GM18858 (cell line): Measurements from ENCODE around the gene FLT1.

ENCODE experiments used
- ATAC-seq: cut with Tn5 transposase; IDR thresholded peaks from one replicate; pipeline ENCODE4 v1.9.1; 2021; ENCODE audit not compliant: unreplicated experiment

FLT1 gene

GRCh38 chr13:28396053-28396452 lies 98.9 kb downstream of the FLT1 start:
- ATAC-seq: no peak

GRCh38 chr13:28394422-28394821 lies 100.5 kb downstream of the FLT1 start:
- ATAC-seq: no peak

GRCh38 chr13:28392896-28393505 lies 101.9 kb downstream of the FLT1 start:
- ATAC-seq: no peak

GRCh38 chr13:28392428-28392827 lies 102.5 kb downstream of the FLT1 start:
- no peak for ATAC-seq

- ATAC-seq: no peak
These were observed 107.0 kb downstream of the FLT1 start for GRCh38 chr13:28387740-28388501.

GRCh38 chr13:28385362-28385761 lies 109.6 kb downstream of the FLT1 start:
- no peak for ATAC-seq

- ATAC-seq: no peak
These were observed 110.1 kb downstream of the FLT1 start for GRCh38 chr13:28384789-28385188.

- no peak for ATAC-seq
These were observed 114.6 kb downstream of the FLT1 start for GRCh38 chr13:28380319-28380718.

GRCh38 chr13:28379371-28380083 lies 115.4 kb downstream of the FLT1 start:
- ATAC-seq: no peak

GRCh38 chr13:28376604-28377003 lies 118.3 kb downstream of the FLT1 start:
- ATAC-seq: no peak

- no peak for ATAC-seq
These were observed 119.5 kb downstream of the FLT1 start for GRCh38 chr13:28375250-28375930.

GRCh38 chr13:28373810-28374209 lies 121.1 kb downstream of the FLT1 start:
- ATAC-seq: no peak

- ATAC-seq: no peak
These were observed 124.5 kb downstream of the FLT1 start for GRCh38 chr13:28370448-28370847.

GRCh38 chr13:28358708-28359107 lies 136.2 kb downstream of the FLT1 start:
- ATAC-seq: no peak

- ATAC-seq: no peak
These were observed 137.0 kb downstream of the FLT1 start for GRCh38 chr13:28357911-28358433.

GRCh38 chr13:28357247-28357825 lies 137.6 kb downstream of the FLT1 start:
- no peak for ATAC-seq

GRCh38 chr13:28356561-28357021 lies 138.3 kb downstream of the FLT1 start:
- no peak for ATAC-seq

GRCh38 chr13:28355822-28356371 lies 139.0 kb downstream of the FLT1 start:
- ATAC-seq: no peak

- ATAC-seq: no peak
These were observed 139.7 kb downstream of the FLT1 start for GRCh38 chr13:28355046-28355821.

- no peak for ATAC-seq
These were observed 141.2 kb downstream of the FLT1 start for GRCh38 chr13:28353679-28354078.
